LNCaP clone FGC (cell line): ENCODE measurements around the gene ARPC4.

Experiments used
- DNase-seq: peaks from one replicate; pipeline ENCODE4 v3.0.0-alpha.2; 2011; ENCODE audit warnings: low read depth
- H3K4me3 ChIP-seq: 2 replicates; pipeline ENCODE4 v1.5.1; 2011; ENCODE audit warnings: mild to moderate bottlenecking, low read depth, low read length, control low read depth
- TF ChIP-seq, protein P1 (sequence below): IDR thresholded peaks from 2 replicates; pipeline ENCODE4 v1.5.1; 2012; ENCODE audit warnings: mild to moderate bottlenecking; ENCODE audit not compliant: control insufficient read depth, insufficient read depth; ENCODE audit errors: extremely low read depth

Gene ARPC4

DNA sequence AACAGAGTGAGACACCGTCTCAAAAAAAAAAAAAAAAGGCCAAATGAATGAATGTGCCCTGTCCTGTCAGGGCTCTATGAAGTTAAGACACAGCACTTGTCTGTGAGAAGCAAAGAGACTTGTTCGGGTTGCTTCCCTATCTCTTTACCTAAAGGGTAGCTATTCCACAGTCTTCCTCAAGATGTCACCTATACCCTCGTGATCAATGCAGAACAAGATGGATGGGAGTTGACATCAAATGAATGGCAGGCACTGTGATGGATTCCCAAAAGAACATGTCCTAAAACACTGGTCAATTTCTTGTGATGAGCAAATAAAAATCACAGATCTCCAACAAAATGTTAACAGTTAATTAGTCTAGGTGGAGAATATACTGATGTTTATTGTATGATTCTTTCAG lies 10.1 kb upstream of the ARPC4 start:
- TF ChIP-seq, protein P1, sequence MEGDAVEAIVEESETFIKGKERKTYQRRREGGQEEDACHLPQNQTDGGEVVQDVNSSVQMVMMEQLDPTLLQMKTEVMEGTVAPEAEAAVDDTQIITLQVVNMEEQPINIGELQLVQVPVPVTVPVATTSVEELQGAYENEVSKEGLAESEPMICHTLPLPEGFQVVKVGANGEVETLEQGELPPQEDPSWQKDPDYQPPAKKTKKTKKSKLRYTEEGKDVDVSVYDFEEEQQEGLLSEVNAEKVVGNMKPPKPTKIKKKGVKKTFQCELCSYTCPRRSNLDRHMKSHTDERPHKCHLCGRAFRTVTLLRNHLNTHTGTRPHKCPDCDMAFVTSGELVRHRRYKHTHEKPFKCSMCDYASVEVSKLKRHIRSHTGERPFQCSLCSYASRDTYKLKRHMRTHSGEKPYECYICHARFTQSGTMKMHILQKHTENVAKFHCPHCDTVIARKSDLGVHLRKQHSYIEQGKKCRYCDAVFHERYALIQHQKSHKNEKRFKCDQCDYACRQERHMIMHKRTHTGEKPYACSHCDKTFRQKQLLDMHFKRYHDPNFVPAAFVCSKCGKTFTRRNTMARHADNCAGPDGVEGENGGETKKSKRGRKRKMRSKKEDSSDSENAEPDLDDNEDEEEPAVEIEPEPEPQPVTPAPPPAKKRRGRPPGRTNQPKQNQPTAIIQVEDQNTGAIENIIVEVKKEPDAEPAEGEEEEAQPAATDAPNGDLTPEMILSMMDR: peak; percentile 49
- H3K4me3 ChIP-seq: no peak overlapping the region
- no peak for DNase-seq

DNA sequence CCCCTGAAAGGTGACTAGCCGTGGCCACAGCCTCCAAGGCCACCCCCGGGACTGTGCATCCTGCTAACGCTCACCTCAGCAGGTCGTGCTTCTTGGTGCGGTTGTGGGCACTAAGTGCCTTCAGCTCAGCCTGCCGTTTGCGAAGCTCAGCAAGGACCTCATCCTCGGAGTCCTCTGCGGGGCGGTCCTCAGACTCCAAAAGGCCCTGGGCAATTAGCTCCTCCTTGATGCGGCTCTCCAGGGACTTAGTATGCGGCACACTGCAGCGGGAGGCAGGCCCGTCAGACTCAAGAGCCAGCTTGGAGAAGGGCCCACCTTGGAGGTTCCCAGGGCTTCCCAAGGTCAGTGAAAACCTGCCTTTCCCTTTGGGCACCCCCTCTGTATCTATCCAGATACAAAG lies 8.9 kb upstream of the ARPC4 start:
- DNase-seq: no peak
- H3K4me3 ChIP-seq: no peak overlapping the region
- TF ChIP-seq, protein P1: no peak

DNA sequence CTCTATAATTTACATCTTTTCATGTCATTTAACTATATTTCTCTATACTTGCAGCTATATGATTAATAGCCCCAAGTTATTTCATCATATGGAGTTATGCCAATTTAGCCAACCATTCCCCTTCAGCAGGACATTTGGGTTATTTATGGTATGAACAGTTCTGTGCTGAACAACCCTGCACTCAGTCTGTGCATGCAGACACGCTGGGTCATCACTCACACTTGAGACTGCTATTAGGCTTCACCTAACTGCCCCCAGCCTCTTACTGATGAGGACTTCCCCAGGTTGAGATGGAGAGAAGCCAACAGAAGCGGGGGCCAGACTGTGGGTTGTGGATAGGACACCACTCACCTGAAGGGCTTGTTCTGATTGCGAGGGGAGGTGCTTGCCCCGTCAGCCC lies 7.9 kb upstream of the ARPC4 start:
- TF ChIP-seq, protein P1: no peak
- no peak overlapping the region for H3K4me3 ChIP-seq
- no peak for DNase-seq

DNA sequence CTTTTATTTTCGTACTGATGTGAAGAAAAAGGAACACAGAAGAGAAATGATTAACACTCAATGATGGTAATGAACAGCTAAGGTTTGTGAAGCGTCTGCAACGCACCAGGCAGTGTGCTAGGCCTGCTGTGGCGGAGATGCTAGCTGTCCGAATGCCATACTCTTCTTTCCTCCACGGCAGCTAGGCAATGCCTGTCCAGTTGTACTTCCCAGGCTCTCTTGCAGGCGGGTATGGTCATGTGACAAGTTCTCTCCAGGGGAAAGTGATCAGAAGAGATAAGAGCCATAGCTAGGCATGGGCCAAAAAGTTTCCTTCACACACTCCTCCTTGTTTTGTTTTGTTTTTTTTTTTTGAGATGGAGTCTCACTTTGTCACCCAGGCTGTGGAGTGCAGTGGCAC lies 7.3 kb upstream of the ARPC4 start:
- TF ChIP-seq, protein P1: no peak
- DNase-seq: no peak

DNA sequence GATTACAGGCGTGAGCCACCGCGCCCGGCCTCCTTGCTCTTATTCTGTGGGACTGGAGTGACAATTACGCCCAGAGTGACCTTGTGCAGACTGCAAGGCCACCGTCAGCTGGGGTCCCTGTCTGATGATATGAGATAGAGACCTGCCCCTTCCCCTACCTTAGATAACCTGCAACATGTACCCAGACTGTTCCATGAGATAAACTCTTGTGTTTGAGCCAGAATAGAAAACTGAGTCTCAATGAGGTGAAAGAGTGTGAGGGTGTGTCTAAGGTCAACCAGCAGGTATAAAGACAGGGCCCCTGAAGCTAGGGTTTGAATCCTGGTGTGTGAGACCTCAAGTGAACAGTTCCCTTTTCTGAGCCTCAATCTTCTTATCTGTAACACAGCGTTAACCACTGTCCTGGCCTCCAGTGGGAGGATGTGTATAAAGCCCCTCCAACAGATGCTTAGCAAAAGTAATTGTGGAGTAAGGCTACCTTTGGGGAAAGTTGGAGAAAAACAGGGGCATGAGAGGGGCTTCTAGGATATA lies 6.6 kb upstream of the ARPC4 start:
- DNase-seq: no peak
- TF ChIP-seq, protein P1: no peak

More for the DNA sequence above, 7.3 kb upstream of the ARPC4 start:
- no peak overlapping the region for H3K4me3 ChIP-seq

DNA sequence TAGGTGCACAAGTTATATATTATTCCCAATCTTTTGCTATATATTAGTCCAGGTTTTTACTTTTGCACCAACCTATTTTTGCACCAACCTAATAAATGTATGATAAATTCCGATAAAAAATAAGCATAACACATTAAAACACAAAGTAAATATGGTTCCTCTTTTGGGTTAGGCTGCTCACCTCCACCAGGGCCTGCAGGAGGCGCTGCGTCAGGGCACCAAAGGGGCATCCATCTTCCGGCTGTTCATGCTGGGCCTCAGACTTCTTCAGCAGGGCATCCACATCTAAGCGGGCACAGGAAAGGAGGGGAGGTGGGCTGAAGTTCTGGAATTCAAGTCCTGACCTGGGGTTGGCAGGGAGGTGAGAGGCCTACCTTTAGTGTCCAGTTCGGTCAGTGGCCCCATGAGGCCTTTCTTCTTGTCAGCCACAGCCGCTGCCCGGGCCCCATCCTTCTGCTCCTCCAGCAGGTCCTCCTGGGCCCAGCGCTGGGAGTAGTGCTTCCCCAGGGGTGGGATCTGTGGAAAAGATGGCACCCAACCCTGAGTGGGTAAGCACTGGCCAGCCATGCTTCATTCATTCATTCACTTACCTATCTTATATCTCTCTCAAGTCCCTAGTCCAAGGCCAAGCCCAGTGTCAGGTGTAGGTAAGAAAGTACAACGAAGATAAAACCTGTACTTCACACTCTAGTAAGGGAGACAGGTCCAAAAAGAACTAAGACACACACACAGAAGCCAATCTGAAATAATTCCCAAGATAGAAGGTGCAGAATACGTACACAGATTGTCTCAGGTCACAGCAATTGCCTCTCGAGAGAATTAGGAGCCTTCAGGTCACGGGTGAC lies 5.8 kb upstream of the ARPC4 start:
- TF ChIP-seq, protein P1: 0 out of 2 replicates have a peak, but pooled peaks have one; percentile 20
- no peak overlapping the region for H3K4me3 ChIP-seq
- no peak for DNase-seq

More for the DNA sequence above, 6.6 kb upstream of the ARPC4 start:
- no peak overlapping the region for H3K4me3 ChIP-seq

DNA sequence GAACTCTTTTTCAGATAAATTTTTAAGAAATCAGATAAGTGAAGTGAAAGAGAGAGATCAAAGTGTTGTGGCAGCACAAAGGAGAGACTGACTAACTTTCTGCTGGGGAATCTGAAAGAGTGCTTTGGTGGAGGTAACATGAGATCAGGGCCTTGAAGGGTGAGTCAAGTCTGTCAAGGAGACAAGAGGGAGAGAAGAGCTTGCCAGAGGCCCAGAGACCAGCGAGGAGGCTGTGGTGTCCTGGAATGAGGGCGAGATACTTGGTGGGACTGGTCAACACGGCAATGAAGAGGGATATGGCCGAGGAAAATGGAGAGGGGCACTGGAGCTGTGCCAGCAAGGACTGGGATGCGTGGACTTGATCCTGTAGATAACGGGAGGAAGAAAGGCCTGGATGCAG lies 5.2 kb upstream of the ARPC4 start:
- no peak overlapping the region for H3K4me3 ChIP-seq
- DNase-seq: no peak
- TF ChIP-seq, protein P1: no peak
